OCI-LY7 (cell line): Measurements from ENCODE around the gene SAPCD2. TPM values are rescaled to one million over a fixed set of nuclear protein-coding genes. Genes with fewer than 3 reads are reported as not detected.
A peak's percentile ranks its signal among the peaks of the same experiment; 100 is the strongest.

Experiments
- BruUV-seq: library from RNA; stranded (reverse); fragments of 400-500 nt; replicated peaks from 2 replicates; lab custom pipeline; 2021; lab: Mats Ljungman, UMichigan
- CTCF ChIA-PET: fragments of 300-600 bp; sonication (Branson Sonifier 250); formaldehyde crosslinking; loops from one replicate; lab custom pipeline; 2022; ENCODE audit warnings: antibody characterized with exemption; ENCODE audit not compliant: unreplicated experiment; lab: Charles Lee
- POLR2A ChIA-PET: fragments of 300-600 bp; sonication (Branson Sonifier 250); formaldehyde crosslinking; loops from one replicate; lab custom pipeline; 2022; ENCODE audit warnings: antibody characterized with exemption; lab: Charles Lee
- DNase-seq: peaks from one replicate; pipeline ENCODE4 v3.0.0-alpha.2; 2015; ENCODE audit warnings: low spot score
- H2AFZ ChIP-seq: fragments of 200-600 bp; sonication (generic), shearing (Covaris generic); 2 replicates; pipeline ENCODE4 v1.6.1; 2014; ENCODE audit warnings: mild to moderate bottlenecking, antibody characterized with exemption, low read length, moderate library complexity
- H3K27ac ChIP-seq: fragments of 200-600 bp; sonication (generic); 2 replicates; pipeline ENCODE4 v1.5.1; 2014; ENCODE audit warnings: mixed run types, low read depth, mild to moderate bottlenecking, moderate library complexity, low read length, inconsistent platforms; ENCODE audit not compliant: poor library complexity, severe bottlenecking
- H3K36me3 ChIP-seq: fragments of 200-600 bp; sonication (generic); 2 replicates; pipeline ENCODE4 v1.6.1; 2014; ENCODE audit warnings: mild to moderate bottlenecking, antibody characterized with exemption, low read length, moderate library complexity, mixed read lengths; ENCODE audit not compliant: insufficient read depth
- H3K4me1 ChIP-seq: fragments of 200-600 bp; sonication (generic); 2 replicates; pipeline ENCODE4 v1.5.1; 2014; ENCODE audit warnings: mild to moderate bottlenecking, low read length; ENCODE audit not compliant: insufficient read depth, poor library complexity, severe bottlenecking
- H3K4me2 ChIP-seq: fragments of 200-600 bp; sonication (generic); 2 replicates; pipeline ENCODE4 v1.6.1; 2014; ENCODE audit warnings: mild to moderate bottlenecking, low read length
- H3K4me3 ChIP-seq: fragments of 200-600 bp; sonication (generic); 2 replicates; pipeline ENCODE4 v1.5.1; 2014; ENCODE audit warnings: mild to moderate bottlenecking, low read depth, low read length; ENCODE audit not compliant: poor library complexity, severe bottlenecking
- H3K79me2 ChIP-seq: fragments of 200-600 bp; sonication (generic); 2 replicates; pipeline ENCODE4 v1.6.1; 2016; ENCODE audit warnings: low read depth, mild to moderate bottlenecking, low read length, moderate library complexity, mixed read lengths; ENCODE audit not compliant: insufficient read depth
- H3K9me2 ChIP-seq: fragments of 200-600 bp; sonication (generic); 2 replicates; pipeline ENCODE4 v1.6.1; 2016; ENCODE audit warnings: mild to moderate bottlenecking, low read length, mixed read lengths; ENCODE audit not compliant: insufficient read depth
- H3K9me3 ChIP-seq: fragments of 200-600 bp; sonication (generic); 2 replicates; pipeline ENCODE4 v1.6.1; 2014; ENCODE audit warnings: mild to moderate bottlenecking, mixed run types, low read length, mixed read lengths
- H4K20me1 ChIP-seq: fragments of 200-600 bp; sonication (generic); 2 replicates; pipeline ENCODE4 v1.6.1; 2014; ENCODE audit warnings: mild to moderate bottlenecking, antibody characterized with exemption, low read length, moderate library complexity, mixed read lengths; ENCODE audit not compliant: insufficient read depth
- CTCF ChIP-seq: fragments of 200-600 bp; sonication (generic); conservative IDR thresholded peaks from 2 replicates; pipeline ENCODE4 v1.5.1; 2014; ENCODE audit warnings: mild to moderate bottlenecking, antibody characterized with exemption, low read length, moderate library complexity, mixed read lengths
- EZH2phosphoT487 ChIP-seq: fragments of 200-600 bp; sonication (generic); IDR thresholded peaks from 2 replicates; pipeline ENCODE4 v1.6.1; 2018; ENCODE audit warnings: low read depth, borderline replicate concordance, mild to moderate bottlenecking, mixed run types, antibody characterized with exemption, low read length, moderate library complexity, mixed read lengths
- intact Hi-C: fragments of 100-400 bp; cut with micrococcal nuclease; formaldehyde crosslinking; loops from one replicate; pipeline ENCODE4 v1.10.0; 2022; ENCODE audit not compliant: unreplicated experiment
- total RNA-seq, 2 experiments: library from RNA; depleted of rRNA in 1 of 2; stranded (reverse); fragments of >200 nt in 1 of 2; shearing (Covaris generic) in 1 of 2; gene quantifications; 2 replicates each; pipeline ENCODE4 v1.2.3, GENCODE V29; 2014 to 2022

The SAPCD2 gene
- total RNA-seq, 2 experiments from 2014 or later: 57.2 to 74.0 TPM

- TF ChIP-seq EZH2phosphoT487: no peak
- DNase-seq: peak; percentile 33
- H3K4me1 ChIP-seq: peaks cover 48% of the 10 kb centered on the region
- H3K9me3 ChIP-seq: no peaks in the 10 kb centered on the region
- H3K36me3 ChIP-seq: no peaks in the 10 kb centered on the region
- H3K79me2 ChIP-seq: no peaks in the 10 kb centered on the region
- H3K27ac ChIP-seq: no peak overlapping the region
- H3K4me3 ChIP-seq: no peak overlapping the region
- CTCF ChIA-PET: interaction anchor here (1.0 to 2.2 kb wide), 2 partner anchors 16 to 99 kb away, joined by 5 to 6 read pairs; no protein-coding TSS in a partner anchor
- no peaks in the 10 kb centered on the region for H4K20me1 ChIP-seq
- POLR2A ChIA-PET: interaction anchor here (0.5 kb wide), 1 partner anchor 118 kb away, joined by 4 read pairs; no protein-coding TSS in a partner anchor
- H3K4me2 ChIP-seq: no peak overlapping the region
- no peak overlapping the region for H2AFZ ChIP-seq
- BruUV-seq: no TSS peak
- intact Hi-C loops: no loop called here
- no peaks in the 10 kb centered on the region for H3K9me2 ChIP-seq
Observed at GRCh38 chr9:137030538-137031527, 39.5 kb downstream of the SAPCD2 start.

GRCh38 chr9:137030006-137030405 lies 40.4 kb downstream of the SAPCD2 start:
- no peak for DNase-seq
- H3K4me1 ChIP-seq: peaks cover 49% of the 10 kb centered on the region

More at GRCh38 chr9:137030006-137030405, 40.4 kb downstream of the SAPCD2 start:
- no peak overlapping the region for H3K4me3 ChIP-seq
- no peaks in the 10 kb centered on the region for H3K9me2 ChIP-seq
- H3K36me3 ChIP-seq: no peaks in the 10 kb centered on the region
- BruUV-seq: no TSS peak
- TF ChIP-seq CTCF (no peak), EZH2phosphoT487 (no peak)
- ChIA-PET CTCF (interaction anchor here (0.6 to 2.2 kb wide), 8 partner anchors 10 to 239 kb away, joined by 3 to 6 read pairs (median 3); partner anchors contain the start of genes CCDC183 and TMEM141), POLR2A (interaction anchor here (0.5 to 2.1 kb wide), 3 partner anchors 29 to 119 kb away, joined by 4 read pairs; no protein-coding TSS in a partner anchor)
- H3K9me3 ChIP-seq: no peaks in the 10 kb centered on the region
- no peaks in the 10 kb centered on the region for H3K79me2 ChIP-seq
- intact Hi-C loops: no loop called here
- no peak overlapping the region for H2AFZ ChIP-seq
- no peaks in the 10 kb centered on the region for H4K20me1 ChIP-seq
- H3K4me2 ChIP-seq: no peak overlapping the region
- H3K27ac ChIP-seq: no peak overlapping the region
